GM19351 (cell line): ENCODE results near the gene RAB20.
"Not testable (repeated sequence)": the region's sequence is repeated elsewhere in the genome, so short reads cannot be mapped to it uniquely, and the experiment has no call there.

Source experiments
- ATAC-seq: cut with Tn5 transposase; IDR thresholded peaks from one replicate; pipeline ENCODE4 v1.9.1; 2021; ENCODE audit warnings: mild to moderate bottlenecking, moderate library complexity; ENCODE audit not compliant: unreplicated experiment

RAB20 gene

GRCh38 chr13:110495376-110495775, 66.1 kb downstream of the RAB20 start:
- no peak for ATAC-seq

- no peak for ATAC-seq
These were observed 67.9 kb downstream of the RAB20 start for GRCh38 chr13:110493613-110494012.

- ATAC-seq = no peak
These were observed 68.6 kb downstream of the RAB20 start for GRCh38 chr13:110492679-110493593.

- ATAC-seq = no peak
These were observed 69.4 kb downstream of the RAB20 start for GRCh38 chr13:110491869-110492678.

- no peak for ATAC-seq
These were observed 71.3 kb downstream of the RAB20 start for GRCh38 chr13:110490009-110490770.

GRCh38 chr13:110486880-110487279, 74.6 kb downstream of the RAB20 start:
- ATAC-seq = not testable (repeated sequence)

GRCh38 chr13:110486061-110486715, 75.3 kb downstream of the RAB20 start:
- ATAC-seq = no peak

GRCh38 chr13:110485604-110486003, 75.9 kb downstream of the RAB20 start:
- no peak for ATAC-seq

GRCh38 chr13:110484290-110485048, 77.1 kb downstream of the RAB20 start:
- ATAC-seq = no peak

- ATAC-seq = no peak
These were observed 78.0 kb downstream of the RAB20 start for GRCh38 chr13:110483386-110483968.

- no peak for ATAC-seq
These were observed 81.4 kb downstream of the RAB20 start for GRCh38 chr13:110480161-110480560.

- ATAC-seq = no peak
These were observed 81.9 kb downstream of the RAB20 start for GRCh38 chr13:110479648-110480047.

GRCh38 chr13:110479215-110479545, 82.3 kb downstream of the RAB20 start:
- ATAC-seq = no peak

GRCh38 chr13:110478405-110479214, 82.9 kb downstream of the RAB20 start:
- ATAC-seq = no peak

GRCh38 chr13:110477706-110478245, 83.7 kb downstream of the RAB20 start:
- no peak for ATAC-seq

- ATAC-seq = no peak
These were observed 85.3 kb downstream of the RAB20 start for GRCh38 chr13:110476220-110476617.

GRCh38 chr13:110475550-110476219, 85.8 kb downstream of the RAB20 start:
- no peak for ATAC-seq

- ATAC-seq = no peak
These were observed 86.4 kb downstream of the RAB20 start for GRCh38 chr13:110475117-110475516.
